CD4-positive, alpha-beta T cell (primary cell): Measurements from ENCODE around the gene FAM107B. TPM values are rescaled to one million over a fixed set of nuclear protein-coding genes. Genes with fewer than 3 reads are reported as not detected.

ENCODE experiments used
- ATAC-seq: fragments of 200-7000 bp; cut with Tn5 transposase; one replicate; pipeline ENCODE4 v1.10.0; 2022; ENCODE audit warnings: mild to moderate bottlenecking; ENCODE audit not compliant: poor library complexity
- CTCF ChIA-PET: fragments of 350-600 bp; sonication (Branson Sonifier 250); formaldehyde crosslinking; loops from one replicate; lab custom pipeline; 2021; ENCODE audit warnings: antibody characterized with exemption, inconsistent platforms; lab: Charles Lee
- POLR2A ChIA-PET: fragments of 350-600 bp; sonication (Branson Sonifier 250); formaldehyde crosslinking; loops from one replicate; lab custom pipeline; 2021; ENCODE audit warnings: antibody characterized with exemption, inconsistent platforms; lab: Charles Lee
- DNase-seq, 14 experiments: peaks; one replicate each; pipeline ENCODE4 v3.0.0-alpha.2; 2013 to 2020; ENCODE audit warnings: mixed read lengths in 2 of 14
- H3K27ac ChIP-seq, 2 donors: one replicate each; pipeline versions ENCODE4 v1.5.1 to v1.7.0; 2013; ENCODE audit warnings: low read length in 2 of 2, low read depth in 1 of 2, mild to moderate bottlenecking in 1 of 2
- H3K27me3 ChIP-seq, 2 experiments: 1 replicate in 1 of 2; 2 replicates in 1 of 2; pipeline versions ENCODE4 v1.6.1 to v1.7.0; 2013; ENCODE audit warnings: low read length in 2 of 2, control low read depth in 1 of 2, mild to moderate bottlenecking in 1 of 2, moderate library complexity in 1 of 2; ENCODE audit not compliant: insufficient read depth in 2 of 2, control insufficient read depth in 1 of 2
- H3K36me3 ChIP-seq: one replicate; pipeline ENCODE4 v1.6.1; 2013; ENCODE audit warnings: low read length, control low read depth; ENCODE audit not compliant: insufficient read depth
- H3K4me1 ChIP-seq: one replicate; pipeline ENCODE4 v1.6.1; 2013; ENCODE audit warnings: low read length, control low read depth; ENCODE audit not compliant: insufficient read depth
- H3K4me3 ChIP-seq: one replicate; pipeline ENCODE4 v1.5.1; 2013; ENCODE audit warnings: mild to moderate bottlenecking, low read length, moderate library complexity
- H3K9me3 ChIP-seq, 2 experiments: 1 replicate in 1 of 2; 2 replicates in 1 of 2; pipeline versions ENCODE4 v1.6.1 to v1.7.0; 2013; ENCODE audit warnings: low read length in 2 of 2, mild to moderate bottlenecking in 2 of 2, control low read depth in 1 of 2, moderate library complexity in 1 of 2; ENCODE audit not compliant: control insufficient read depth in 1 of 2, insufficient read depth in 1 of 2
- H3K27ac Mint-ChIP-seq: one replicate; pipeline ENCODE4 v1.8.0; 2020; ENCODE audit warnings: mixed read lengths
- H3K27me3 Mint-ChIP-seq: one replicate; pipeline ENCODE4 v1.8.0; 2021; ENCODE audit warnings: mixed read lengths
- H3K36me3 Mint-ChIP-seq: one replicate; pipeline ENCODE4 v1.8.0; 2021; ENCODE audit warnings: low read depth, mixed read lengths
- H3K4me1 Mint-ChIP-seq: one replicate; pipeline ENCODE4 v1.8.0; 2021; ENCODE audit warnings: low read depth, mixed read lengths
- H3K4me3 Mint-ChIP-seq: one replicate; pipeline ENCODE4 v1.8.0; 2020; ENCODE audit warnings: mild to moderate bottlenecking, mixed read lengths
- H3K9me3 Mint-ChIP-seq: one replicate; pipeline ENCODE4 v1.8.0; 2020; ENCODE audit warnings: mixed read lengths
- CTCF ChIP-seq: fragments of 200-600 bp; IDR thresholded peaks from one replicate; pipeline ENCODE4 v1.8.0; 2022; ENCODE audit warnings: antibody characterized with exemption, mild to moderate bottlenecking
- intact Hi-C, 2 experiments: fragments of 100-400 bp; cut with DNase I in 1 of 2; cut with micrococcal nuclease in 1 of 2; formaldehyde crosslinking; loops; one replicate each; pipeline versions ENCODE4 v1.15.1 to v1.9.0; 2023 to 2025; cut with DNase I, micrococcal nuclease
- total RNA-seq, 174 experiments: library from RNA in 2 of 174; stranded (reverse) in 2 of 174; gene quantifications; one replicate each; pipeline ENCODE4 v1.2.3 and lab custom pipeline; 2021 to 2026

FAM107B gene
- total RNA-seq, 2 experiments from 2014 or later = 261 to 262 TPM

GRCh38 chr10:14554491-14555205, 220.0 kb downstream of the FAM107B start:
- H3K4me3 Mint-ChIP-seq = peak overlapping the region; percentile 65
- H3K36me3 Mint-ChIP-seq = peaks cover 73% of the 10 kb centered on the region
- Histone ChIP-seq H3K9me3 (no peaks in the 10 kb centered on the region), H3K27me3 (no peaks in the 10 kb centered on the region), H3K4me1 (peaks cover 78% of the 10 kb centered on the region), H3K36me3 (peaks cover 21% of the 10 kb centered on the region), H3K4me3 (peak overlapping the region; percentile 3), H3K27ac (peak overlapping the region; percentile 42 to 68)
- DNase-seq = peak in 2 of 14 experiments; percentile 52 to 60
- CTCF ChIA-PET = interaction anchor here (0.8 to 1.3 kb wide), 4 partner anchors 10 to 283 kb away, joined by 3 to 7 read pairs (median 3); partner anchors contain the start of genes CDNF, HSPA14 and MSANTD7
- TF ChIP-seq CTCF = no peak
- H3K9me3 Mint-ChIP-seq = no peaks in the 10 kb centered on the region
- ATAC-seq = peak; percentile 45
- intact Hi-C loops = loop anchor here in 1 of 2 experiments (2.0 to 10.0 kb wide), 2 partner anchors 16 to 550 kb away; no protein-coding TSS in a partner anchor
- POLR2A ChIA-PET = interaction anchor here (1.0 to 2.9 kb wide), 10 partner anchors 8 to 324 kb away, joined by 3 to 32 read pairs (median 10); partner anchors contain the start of genes CDNF, HSPA14, MSANTD7 and SUV39H2
- H3K4me1 Mint-ChIP-seq = peaks cover 98% of the 10 kb centered on the region
- H3K27me3 Mint-ChIP-seq = no peaks in the 10 kb centered on the region
- H3K27ac Mint-ChIP-seq = peak overlapping the region; percentile 98

GRCh38 chr10:14554091-14554490, 220.6 kb downstream of the FAM107B start:
- H3K27ac ChIP-seq = peak overlapping the region; percentile 42 to 68
- no peaks in the 10 kb centered on the region for H3K27me3 ChIP-seq
- Mint-ChIP-seq H3K9me3 (no peaks in the 10 kb centered on the region), H3K4me1 (peaks cover 100% of the 10 kb centered on the region), H3K4me3 (peak overlapping the region; percentile 65), H3K36me3 (peaks cover 78% of the 10 kb centered on the region), H3K27me3 (no peaks in the 10 kb centered on the region), H3K27ac (peak overlapping the region; percentile 98)
- no peaks in the 10 kb centered on the region for H3K9me3 ChIP-seq
- CTCF ChIA-PET = interaction anchor here (0.8 to 1.3 kb wide), 3 partner anchors 11 to 284 kb away, joined by 3 to 7 read pairs (median 3); partner anchors contain the start of genes CDNF, HSPA14 and MSANTD7
- H3K4me3 ChIP-seq = peak overlapping the region; percentile 3
- peaks cover 24% of the 10 kb centered on the region for H3K36me3 ChIP-seq
- ATAC-seq (no peak), DNase-seq (no peak)
- H3K4me1 ChIP-seq = peaks cover 78% of the 10 kb centered on the region
- POLR2A ChIA-PET = interaction anchor here (1.0 to 2.9 kb wide), 14 partner anchors 8 to 324 kb away, joined by 3 to 32 read pairs (median 6); partner anchors contain the start of genes CDNF, HSPA14, MSANTD7 and SUV39H2
- intact Hi-C loops = loop anchor here in 1 of 2 experiments (2.0 to 10.0 kb wide), 2 partner anchors 17 to 549 kb away; no protein-coding TSS in a partner anchor
- no peak for TF ChIP-seq CTCF

- peaks cover 27% of the 10 kb centered on the region for H3K36me3 ChIP-seq
- DNase-seq (no peak), ATAC-seq (no peak)
- Mint-ChIP-seq H3K9me3 (no peaks in the 10 kb centered on the region), H3K27ac (peak overlapping the region; percentile 98), H3K36me3 (peaks cover 84% of the 10 kb centered on the region), H3K27me3 (no peaks in the 10 kb centered on the region), H3K4me1 (peaks cover 100% of the 10 kb centered on the region), H3K4me3 (peak overlapping the region; percentile 27)
- POLR2A ChIA-PET = interaction anchor here (0.6 to 2.9 kb wide), 13 partner anchors 9 to 284 kb away, joined by 3 to 32 read pairs (median 4); no protein-coding TSS in a partner anchor
- no peaks in the 10 kb centered on the region for H3K9me3 ChIP-seq
- no peak for TF ChIP-seq CTCF
- CTCF ChIA-PET = interaction anchor here (1.1 to 1.3 kb wide), 2 partner anchors 27 to 284 kb away, joined by 3 read pairs; partner anchors contain the start of genes CDNF, HSPA14 and MSANTD7
- H3K27me3 ChIP-seq = no peaks in the 10 kb centered on the region
- intact Hi-C loops = loop anchor here in 1 of 2 experiments (10.0 kb wide), 1 partner anchor 549 kb away; no protein-coding TSS in a partner anchor
- H3K4me1 ChIP-seq = peaks cover 78% of the 10 kb centered on the region
- peak overlapping the region; percentile 42 to 68 for H3K27ac ChIP-seq
- H3K4me3 ChIP-seq = no peak overlapping the region
Measured at GRCh38 chr10:14553448-14553847, 221.2 kb downstream of the FAM107B start.
